Stimulated activated CD8-positive, alpha-beta memory T cell treated with anti-CD3 and anti-CD28 coated beads, Interleukin-7, amount 100 ng/mL, for 1 hour (primary cell): ENCODE data around the gene ARFGEF3.

Experiments used
- DNase-seq, 2 donors: peaks; one replicate each; pipeline ENCODE4 v3.0.0-alpha.2; 2020; ENCODE audit warnings: low read depth in 2 of 2

Gene ARFGEF3

DNA sequence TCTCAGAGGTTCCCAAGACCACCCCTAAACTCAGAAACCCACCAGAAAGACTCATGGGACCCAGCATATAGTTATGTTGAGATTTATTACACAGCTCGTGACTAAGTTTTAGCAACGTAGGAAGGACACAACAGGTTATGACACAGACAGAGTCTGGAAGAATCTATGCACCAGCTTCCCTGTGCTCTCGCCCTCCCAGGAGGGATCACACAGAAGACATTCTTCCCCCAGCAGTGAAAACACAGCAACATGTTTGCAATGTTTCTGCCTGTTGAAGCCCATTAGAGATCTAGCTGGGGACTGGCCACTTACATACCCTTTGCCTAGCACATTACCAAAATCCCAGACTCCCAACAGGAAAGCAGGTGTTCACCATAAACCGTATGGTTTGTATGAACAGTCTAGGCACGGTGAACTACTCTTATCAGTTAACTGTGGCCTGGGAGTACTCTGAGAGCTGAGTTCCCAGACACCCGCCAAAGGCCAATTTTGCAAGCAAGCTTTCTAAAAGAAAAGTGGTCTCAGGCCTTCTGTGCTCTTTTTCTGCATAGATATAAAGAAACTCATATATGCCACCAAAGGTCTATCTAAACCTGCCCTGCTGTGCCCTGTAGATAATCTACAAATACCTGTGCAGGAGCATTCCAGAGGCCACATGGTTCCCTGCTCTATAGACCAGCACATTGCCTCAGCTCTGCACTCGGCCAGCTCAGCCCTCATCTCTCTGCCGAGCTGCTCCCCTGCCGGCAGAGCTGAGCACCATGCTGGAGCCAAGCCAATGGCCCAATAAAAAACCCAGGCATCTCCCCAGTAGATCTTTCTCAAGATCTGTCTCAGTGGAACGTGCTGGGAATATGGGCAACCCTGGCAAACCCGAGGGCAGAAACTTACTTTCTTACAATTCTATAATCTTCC, 146.3 kb downstream of the ARFGEF3 start:
- no peak for DNase-seq

DNA sequence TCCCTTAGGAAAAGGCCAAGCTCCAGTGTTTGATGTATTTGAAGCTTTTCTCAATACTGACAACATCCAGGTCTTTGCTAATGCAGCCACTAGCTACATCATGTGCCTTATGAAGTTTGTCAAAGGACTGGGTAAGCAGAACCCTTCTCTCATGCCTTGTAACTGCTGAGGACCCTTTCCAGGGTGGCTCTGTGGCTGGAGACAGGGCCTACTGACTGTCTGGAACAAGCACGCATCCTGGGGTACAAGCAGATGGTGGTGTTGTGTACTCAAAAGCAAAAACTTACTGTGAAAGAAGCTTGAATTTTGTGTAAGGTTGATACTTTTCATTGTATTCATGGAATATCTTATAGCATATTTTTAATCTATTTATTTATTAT, 147.0 kb downstream of the ARFGEF3 start:
- DNase-seq = no peak

DNA sequence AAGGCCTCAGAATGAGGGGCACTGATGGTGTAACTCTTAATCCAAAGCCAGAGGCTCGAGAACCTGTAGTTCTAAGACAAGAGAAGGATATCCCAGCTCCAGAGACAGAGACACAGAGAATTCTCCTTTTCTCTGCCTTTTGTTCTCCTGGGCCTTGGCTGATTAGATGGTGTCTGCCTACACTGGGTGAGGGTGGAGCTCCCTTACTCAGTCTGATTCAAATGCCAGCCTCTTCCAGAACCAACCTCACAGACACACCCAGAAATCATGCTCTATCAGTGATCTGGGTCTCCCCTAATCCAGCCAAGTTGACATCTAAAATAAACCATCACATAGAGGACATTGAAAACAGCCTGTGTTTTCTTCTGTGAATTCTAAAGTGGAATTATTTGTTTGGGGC, 148.0 kb downstream of the ARFGEF3 start:
- no peak for DNase-seq

DNA sequence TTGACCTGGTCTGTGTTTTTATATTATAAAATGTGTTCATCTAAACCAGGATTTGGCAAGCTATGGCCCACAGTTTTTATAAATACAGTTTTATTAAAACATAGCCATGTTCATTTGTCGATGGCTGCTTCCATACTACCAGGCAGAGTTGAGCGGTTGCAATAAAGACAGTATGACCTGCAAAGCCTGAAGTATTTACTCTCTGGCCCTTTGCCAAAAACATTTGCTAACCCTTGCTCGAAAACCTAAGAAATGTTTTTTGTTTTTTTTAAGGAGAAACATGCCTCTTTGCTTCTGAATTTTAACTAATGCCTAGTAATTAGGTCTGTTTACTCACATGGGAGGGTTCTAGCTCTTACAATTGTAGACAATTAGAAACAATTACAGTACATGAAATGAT, 148.6 kb downstream of the ARFGEF3 start:
- no peak for DNase-seq

DNA sequence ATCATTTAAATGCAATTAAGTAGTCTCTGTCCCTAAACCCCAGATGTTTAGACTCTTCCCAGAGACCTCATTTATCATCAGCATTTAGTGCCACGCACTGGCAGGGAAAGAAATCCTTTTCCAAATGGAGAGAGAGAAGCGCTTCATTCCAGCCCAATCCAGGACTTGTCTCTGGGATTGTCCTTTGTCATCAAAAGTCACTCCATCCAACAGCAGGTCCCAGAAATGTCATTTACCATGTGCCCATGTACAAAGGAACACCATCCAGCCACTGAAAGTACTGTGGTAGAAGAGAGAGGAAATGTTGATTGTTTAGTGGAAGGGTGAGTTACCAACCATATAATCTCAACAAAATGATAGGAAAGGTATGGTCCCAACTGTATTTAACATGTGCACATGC, 149.1 kb downstream of the ARFGEF3 start:
- no peak for DNase-seq

DNA sequence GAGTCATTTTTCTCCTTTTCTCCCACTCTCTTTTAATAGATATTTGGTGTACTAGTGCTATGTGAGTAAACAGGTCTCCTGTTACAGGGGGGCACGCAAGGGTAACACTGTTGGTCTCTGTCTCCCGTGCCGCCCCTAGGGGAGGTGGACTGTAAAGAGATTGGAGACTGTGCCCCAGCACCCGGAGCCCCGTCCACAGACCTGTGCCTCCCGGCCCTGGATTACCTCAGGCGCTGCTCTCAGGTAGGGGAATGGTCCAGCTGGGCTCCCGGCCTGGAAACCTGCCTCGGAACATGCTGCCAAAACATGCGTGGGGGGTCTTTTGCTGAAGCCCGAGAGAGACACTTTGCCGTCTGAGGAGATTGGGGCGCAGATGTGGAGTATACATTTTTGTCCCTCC, 149.5 kb downstream of the ARFGEF3 start:
- no peak for DNase-seq

DNA sequence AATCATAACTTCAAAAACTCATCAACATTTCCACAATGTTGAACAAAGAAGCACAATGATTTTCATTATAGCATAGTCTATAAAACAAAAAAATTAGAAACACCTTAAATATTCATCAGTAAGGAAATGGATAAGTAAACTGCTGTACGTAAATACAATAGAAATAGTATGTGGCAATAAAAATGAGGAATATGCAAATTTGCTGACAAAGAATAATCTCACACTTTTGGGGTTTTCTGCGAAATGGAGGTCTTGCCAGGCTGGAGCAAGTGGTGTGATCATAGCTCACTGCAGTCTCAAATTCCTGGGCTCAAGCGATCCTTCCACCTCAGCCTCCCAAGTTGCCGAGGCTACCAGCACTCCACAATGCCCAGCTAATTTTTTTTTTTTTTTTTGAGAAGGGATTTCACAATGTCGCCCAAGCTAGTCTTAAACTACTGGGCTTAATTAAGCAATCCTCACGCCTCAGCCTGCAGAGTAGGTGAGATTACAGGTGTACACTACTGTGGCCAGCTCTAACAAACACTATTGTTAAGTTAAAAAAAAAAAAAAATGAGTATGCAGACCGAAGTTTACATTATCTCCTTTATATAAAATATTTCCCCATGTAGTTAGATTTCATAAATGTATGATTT, 157.1 kb downstream of the ARFGEF3 start:
- no peak for DNase-seq

DNA sequence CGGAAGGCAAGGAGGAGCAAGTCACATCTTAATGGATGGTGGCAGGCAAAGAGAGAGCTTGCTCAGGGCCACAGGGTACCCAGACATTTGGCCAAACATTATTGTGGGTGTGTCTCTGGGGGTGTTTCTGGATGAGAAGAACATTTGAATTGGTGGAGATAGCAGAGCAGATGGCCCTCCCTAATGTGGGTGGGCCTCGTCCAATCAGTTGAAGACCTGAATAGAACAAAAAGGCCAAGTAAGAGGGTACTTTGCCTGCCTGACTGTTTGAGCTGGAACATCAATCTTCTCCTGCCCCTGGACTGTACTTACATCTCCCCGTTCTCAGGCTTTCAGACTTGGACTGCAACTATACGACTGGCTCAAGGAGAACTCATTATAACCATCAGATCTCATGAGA, 160.2 kb downstream of the ARFGEF3 start:
- DNase-seq = no peak

DNA sequence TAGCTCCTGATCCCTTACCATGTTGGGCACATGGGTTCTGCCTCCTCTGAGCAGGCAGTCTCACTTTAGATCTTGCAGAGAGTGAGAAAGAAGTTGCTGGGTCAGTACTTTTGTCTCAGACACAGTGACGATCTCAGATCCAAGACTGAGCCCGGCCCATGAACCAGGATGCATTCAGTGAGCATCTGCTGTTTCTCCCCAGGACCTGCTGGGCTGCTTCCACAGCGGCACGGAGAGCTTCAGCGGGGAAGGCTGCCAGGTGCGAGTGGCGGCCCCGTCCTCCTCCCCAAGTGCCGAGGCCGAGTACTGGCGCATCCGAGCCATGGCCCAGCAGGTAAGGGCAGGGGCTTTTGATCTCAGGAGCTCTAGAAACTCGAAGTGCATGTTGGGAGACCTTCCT, 162.1 kb downstream of the ARFGEF3 start:
- no peak for DNase-seq

DNA sequence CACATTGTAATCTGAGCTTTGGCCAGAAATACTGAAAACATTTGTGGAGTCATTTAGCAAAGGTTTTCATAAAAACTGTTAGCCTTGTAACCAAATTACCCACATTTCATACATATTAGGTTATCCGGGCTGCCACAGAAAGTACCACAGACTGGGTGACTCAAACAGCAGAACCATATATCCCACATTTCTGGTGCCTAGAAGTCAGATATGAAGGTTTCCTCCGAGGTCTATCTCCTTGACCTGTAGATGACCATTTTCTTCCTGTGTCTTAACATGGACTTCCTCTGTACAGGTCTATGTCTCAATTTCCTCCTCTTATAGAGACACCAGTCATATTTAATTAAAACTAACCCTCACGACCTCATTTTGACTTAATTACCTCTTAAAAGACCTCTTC, 166.5 kb downstream of the ARFGEF3 start:
- DNase-seq = no peak

DNA sequence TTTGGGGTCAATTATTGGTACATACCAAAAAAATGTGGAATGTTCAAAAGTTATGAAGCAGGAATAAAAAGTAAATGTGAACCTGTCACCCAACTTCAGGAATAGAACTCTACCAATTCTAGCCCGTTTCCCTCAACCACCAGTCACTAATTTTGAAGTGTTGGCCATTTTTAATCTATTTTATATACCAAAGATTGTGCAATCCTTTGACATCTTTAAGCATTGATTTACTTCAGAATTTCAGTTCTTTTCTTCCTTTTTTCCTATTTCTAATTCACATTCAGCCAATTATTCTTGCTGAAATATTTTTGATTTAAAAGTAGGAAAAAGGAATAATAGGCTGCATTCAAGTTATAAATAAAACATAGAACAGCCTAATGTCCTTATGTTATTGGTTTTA, 169.0 kb downstream of the ARFGEF3 start:
- DNase-seq = no peak

DNA sequence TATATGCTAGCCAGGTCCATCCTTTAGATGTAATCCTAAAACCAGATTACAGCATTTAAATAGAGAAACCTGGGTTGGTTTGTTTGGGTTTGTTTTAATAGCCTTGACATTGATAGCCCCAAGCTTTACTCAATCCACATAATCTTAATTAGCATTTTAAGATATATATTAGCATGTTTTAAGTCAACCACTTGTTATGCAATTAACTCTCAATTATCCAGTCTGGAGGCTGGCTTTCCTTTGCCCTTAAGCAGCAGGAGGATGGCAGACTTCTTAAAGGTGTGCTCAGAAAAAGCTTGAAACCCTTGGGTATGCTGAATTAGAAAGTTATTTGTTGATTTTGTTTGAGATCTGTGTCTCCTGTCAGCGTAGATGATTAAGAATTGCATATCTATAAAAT, 169.7 kb downstream of the ARFGEF3 start:
- no peak for DNase-seq

DNA sequence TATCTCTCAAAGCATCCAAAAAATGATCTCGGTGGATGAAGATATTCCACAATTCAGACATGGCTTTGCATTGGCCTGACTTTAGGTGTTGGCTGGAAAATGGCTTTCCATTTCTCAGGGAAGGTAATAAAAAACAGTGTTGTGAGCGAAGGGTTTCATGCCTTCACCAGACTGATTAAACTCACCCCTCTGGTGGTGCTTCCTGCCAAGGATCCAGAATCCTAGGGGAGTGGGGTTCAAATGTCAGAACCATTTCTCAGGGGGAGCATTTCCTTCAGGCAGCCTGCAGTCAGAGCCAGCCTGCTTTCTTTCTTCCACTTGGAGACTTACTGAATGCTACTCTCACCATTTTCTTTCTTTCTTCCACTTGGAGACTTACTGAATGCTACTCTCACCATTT, 170.2 kb downstream of the ARFGEF3 start:
- no peak for DNase-seq

DNA sequence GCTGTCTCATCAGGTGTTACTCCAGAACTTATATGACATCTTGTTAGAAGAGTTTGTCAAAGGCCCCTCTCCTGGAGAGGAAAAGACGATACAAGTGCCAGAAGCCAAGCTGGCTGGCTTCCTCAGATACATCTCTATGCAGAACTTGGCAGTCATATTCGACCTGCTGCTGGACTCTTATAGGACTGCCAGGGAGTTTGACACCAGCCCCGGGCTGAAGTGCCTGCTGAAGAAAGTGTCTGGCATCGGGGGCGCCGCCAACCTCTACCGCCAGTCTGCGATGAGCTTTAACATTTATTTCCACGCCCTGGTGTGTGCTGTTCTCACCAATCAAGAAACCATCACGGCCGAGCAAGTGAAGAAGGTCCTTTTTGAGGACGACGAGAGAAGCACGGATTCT, 172.3 kb downstream of the ARFGEF3 start:
- DNase-seq = no peak

DNA sequence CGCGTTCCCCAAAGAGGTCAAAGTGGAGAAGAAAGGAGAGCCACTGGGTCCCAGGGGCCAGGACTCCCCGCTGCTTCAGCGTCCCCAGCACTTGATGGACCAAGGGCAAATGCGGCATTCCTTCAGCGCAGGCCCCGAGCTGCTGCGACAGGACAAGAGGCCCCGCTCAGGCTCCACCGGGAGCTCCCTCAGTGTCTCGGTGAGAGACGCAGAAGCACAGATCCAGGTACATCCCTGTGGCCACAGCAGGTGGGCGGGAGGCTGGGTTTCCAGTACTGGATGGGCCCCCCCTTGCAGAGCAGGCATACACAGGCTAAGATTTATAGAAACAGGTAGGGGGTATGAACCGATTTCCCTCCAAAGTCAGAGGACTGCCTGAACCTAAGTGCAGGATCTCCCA, 173.2 kb downstream of the ARFGEF3 start:
- no peak for DNase-seq

DNA sequence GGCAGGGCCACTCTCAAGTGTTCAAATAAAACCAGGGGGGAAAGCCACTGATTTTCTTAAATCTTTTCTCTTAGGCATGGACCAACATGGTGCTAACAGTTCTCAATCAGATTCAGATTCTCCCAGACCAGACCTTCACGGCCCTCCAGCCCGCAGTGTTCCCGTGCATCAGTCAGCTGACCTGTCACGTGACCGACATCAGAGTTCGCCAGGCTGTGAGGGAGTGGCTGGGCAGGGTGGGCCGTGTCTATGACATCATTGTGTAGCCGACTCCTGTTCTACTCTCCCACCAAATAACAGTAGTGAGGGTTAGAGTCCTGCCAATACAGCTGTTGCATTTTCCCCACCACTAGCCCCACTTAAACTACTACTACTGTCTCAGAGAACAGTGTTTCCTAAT, 174.5 kb downstream of the ARFGEF3 start:
- no peak for DNase-seq

DNA sequence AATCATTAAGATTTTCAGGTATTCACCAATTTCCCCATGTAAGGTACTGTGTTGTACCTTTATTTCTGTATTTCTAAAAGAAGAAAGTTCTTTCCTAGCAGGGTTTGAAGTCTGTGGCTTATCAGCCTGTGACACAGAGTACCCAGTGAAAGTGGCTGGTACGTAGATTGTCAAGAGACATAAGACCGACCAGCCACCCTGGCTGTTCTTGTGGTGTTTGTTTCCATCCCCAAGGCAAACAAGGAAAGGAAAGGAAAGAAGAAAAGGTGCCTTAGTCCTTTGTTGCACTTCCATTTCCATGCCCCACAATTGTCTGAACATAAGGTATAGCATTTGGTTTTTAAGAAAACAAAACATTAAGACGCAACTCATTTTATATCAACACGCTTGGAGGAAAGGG, 175.3 kb downstream of the ARFGEF3 start:
- no peak for DNase-seq

DNA sequence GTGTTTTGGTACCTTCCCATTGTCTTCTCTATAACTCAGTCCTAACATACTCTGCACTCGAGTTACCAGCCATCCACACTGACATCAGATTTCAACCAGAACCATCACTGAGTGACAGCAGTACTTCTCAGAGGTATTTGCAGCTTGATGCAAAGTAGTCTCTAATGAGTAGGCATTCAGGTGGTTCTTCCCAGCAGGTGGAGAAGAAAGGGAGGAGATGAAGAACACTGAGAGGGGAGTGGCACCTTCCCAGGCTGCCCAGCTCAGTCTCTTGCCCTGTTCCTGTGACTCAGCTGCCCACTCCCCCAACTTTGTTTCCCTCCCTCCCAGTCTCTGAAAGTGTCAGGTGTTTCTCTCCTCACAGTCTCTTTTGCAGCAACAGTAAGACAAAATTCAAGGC, 177.3 kb downstream of the ARFGEF3 start:
- DNase-seq = no peak

DNA sequence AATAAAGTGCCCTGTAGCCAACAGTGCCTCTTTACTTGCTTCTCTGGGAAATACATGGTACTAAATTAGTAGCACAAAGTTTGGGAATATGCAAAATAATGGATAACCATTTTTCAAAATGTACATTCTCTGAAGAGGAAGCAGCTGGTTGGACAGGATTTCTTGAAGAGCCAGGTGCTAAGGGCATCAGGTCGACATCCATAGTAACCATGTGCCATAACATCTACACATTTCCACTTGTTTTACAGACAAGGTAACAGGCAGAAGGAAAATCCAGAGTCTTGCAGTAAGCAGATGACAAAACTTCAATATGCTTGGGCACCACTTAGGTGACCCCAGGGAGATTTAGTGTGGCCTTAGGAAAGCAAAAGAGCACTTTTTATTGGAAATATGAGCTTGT, 179.4 kb downstream of the ARFGEF3 start:
- no peak for DNase-seq

DNA sequence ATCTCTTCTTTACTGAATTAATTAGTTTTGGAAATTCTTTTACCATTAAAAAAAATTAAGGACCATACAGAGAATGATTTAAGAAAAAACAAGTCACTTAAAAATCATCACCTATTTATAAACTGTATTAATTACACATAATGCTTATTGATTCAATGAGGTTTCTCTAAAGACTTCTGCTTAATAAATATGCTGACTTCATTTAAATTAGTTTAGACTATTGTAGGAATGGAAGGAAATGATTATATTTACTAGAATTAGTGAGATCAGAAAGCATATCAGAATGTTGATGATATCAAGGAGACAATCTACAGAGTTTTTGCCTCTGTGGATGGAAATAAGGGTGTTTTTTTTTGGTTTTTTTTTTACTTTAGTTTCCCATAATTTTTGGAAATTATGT, 181.4 kb downstream of the ARFGEF3 start:
- no peak for DNase-seq

DNA sequence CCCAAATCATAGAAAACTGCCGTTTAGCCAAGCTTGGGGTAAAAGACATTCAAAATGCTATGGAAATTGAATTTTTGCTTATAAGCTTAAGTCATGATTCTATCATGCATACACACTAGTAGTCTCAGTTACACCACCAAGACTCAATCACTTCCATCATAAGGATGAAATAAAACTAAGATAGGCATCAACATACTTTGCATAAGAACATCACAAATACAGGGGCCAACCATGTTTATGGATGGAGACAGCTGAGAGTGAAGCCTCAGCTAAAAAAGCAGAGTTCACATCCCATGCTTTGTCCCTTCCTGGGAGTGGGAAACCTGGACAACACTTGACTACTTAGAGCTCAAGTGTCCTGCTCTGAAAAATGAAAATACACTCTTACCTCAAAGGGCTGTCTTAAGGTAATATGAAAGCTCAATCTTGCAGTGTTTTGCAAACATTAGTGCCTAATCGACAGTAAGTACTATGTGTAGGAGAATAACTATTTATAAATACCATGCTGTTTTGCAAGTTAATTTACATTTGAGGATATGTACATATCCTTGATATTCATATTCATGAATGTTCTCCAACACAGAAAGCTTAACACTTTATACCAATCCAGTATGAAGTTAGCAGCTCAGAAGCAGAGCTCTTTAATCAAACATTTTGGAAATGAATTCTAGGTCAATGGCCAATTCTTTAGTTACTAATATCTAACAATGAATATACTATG, 184.0 kb downstream of the ARFGEF3 start:
- DNase-seq = no peak

DNA sequence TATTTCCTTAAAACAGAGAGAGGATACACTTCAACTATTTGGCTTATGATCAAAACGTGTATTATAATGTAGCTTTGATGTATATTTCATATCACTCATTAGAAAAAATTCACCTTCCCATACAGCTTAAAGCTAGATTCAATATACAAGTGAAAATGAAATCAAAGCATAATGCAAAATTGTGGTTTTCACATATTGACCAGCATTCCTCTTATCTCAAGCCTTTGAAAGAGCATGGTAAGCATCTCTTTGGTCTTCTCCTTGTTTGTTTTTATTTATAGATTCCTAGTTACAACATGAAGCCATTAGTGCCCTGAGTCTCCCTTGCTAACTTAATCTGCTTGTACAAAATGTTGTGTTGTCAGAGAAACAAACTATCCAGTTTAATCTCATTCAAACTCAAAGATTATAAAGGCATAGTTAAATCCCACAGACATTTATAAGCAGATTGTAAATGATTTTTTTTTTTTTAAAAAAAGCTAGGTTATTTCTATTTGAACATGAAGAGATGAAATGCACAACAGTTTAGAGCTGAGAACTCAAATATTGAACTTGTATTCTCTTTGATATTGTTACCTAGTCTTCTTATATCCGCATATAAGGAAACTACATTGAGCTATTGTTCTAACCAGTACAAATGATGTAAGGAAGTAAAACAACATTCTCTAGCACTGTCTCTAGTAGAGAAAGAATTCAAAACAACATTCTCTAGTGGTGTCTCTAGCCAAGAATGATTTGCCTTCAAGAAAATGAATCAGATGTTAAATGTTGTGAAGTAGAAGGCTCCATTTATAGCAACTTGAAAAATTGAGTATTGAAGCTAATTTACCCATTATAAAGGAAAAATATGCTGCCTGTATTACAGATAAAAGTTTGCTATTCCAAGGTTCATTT, 184.8 kb downstream of the ARFGEF3 start:
- no peak for DNase-seq
